BE2C (cell line): ENCODE results near the gene OR5K4.

ENCODE experiments used
- DNase-seq: peaks from one replicate; pipeline ENCODE4 v3.0.0-alpha.2; 2020
- H3K27me3 ChIP-seq: fragments of 250-450 bp; sonication (Bioruptor Pico); 2 replicates; pipeline ENCODE4 v1.5.1; 2020; ENCODE audit warnings: mild to moderate bottlenecking
- H3K36me3 ChIP-seq: fragments of 250-450 bp; sonication (Bioruptor Pico); 2 replicates; pipeline ENCODE4 v1.5.1; 2020; ENCODE audit warnings: mild to moderate bottlenecking
- H3K4me1 ChIP-seq: fragments of 250-450 bp; sonication (Bioruptor Pico); 2 replicates; pipeline ENCODE4 v1.5.1; 2020
- H3K4me3 ChIP-seq: 2 replicates; pipeline ENCODE4 v1.5.1; 2011; ENCODE audit warnings: low read depth, low read length
- H3K9me3 ChIP-seq: fragments of 250-450 bp; sonication (Bioruptor Pico); 2 replicates; pipeline ENCODE4 v1.5.1; 2020
- CTCF ChIP-seq: IDR thresholded peaks from 2 replicates; pipeline ENCODE4 v1.5.1; 2012; ENCODE audit warnings: mild to moderate bottlenecking, low read depth, low read length

OR5K4 gene

GRCh38 chr3:98341758-98342157, 11.9 kb upstream of the OR5K4 start:
- no peaks in the 10 kb centered on the region for H3K36me3 ChIP-seq
- no peaks in the 10 kb centered on the region for H3K9me3 ChIP-seq
- H3K27me3 ChIP-seq, result peaks cover 11% of the 10 kb centered on the region
- no peaks in the 10 kb centered on the region; the same call in 1 of the 2 replicates for H3K4me1 ChIP-seq
- H3K4me3 ChIP-seq, result no peak overlapping the region
- no peak for TF ChIP-seq CTCF
- DNase-seq, result no peak

- TF ChIP-seq CTCF, result peak; percentile 95
- peak; percentile 65 for DNase-seq
Observed at GRCh38 chr3:98343647-98344507, 9.8 kb upstream of the OR5K4 start.

GRCh38 chr3:98350082-98350481, 3.6 kb upstream of the OR5K4 start:
- no peak for TF ChIP-seq CTCF
- H3K9me3 ChIP-seq, result no peaks in the 10 kb centered on the region
- peaks cover 8% of the 10 kb centered on the region; the same call in 1 of the 2 replicates for H3K27me3 ChIP-seq
- DNase-seq, result no peak
- no peaks in the 10 kb centered on the region for H3K36me3 ChIP-seq
- H3K4me1 ChIP-seq, result no peaks in the 10 kb centered on the region
- no peak overlapping the region for H3K4me3 ChIP-seq

More at GRCh38 chr3:98343647-98344507, 9.8 kb upstream of the OR5K4 start:
- H3K27me3 ChIP-seq, result peaks cover 4% of the 10 kb centered on the region
- H3K9me3 ChIP-seq, result no peaks in the 10 kb centered on the region
- no peaks in the 10 kb centered on the region; the same call in 1 of the 2 replicates for H3K4me1 ChIP-seq
- H3K4me3 ChIP-seq, result no peak overlapping the region
- no peaks in the 10 kb centered on the region for H3K36me3 ChIP-seq

- peaks cover 5% of the 10 kb centered on the region; the same call in 1 of the 2 replicates for H3K27me3 ChIP-seq
- H3K9me3 ChIP-seq, result no peaks in the 10 kb centered on the region
- DNase-seq, result no peak
- TF ChIP-seq CTCF, result no peak
- no peak overlapping the region for H3K4me3 ChIP-seq
- H3K4me1 ChIP-seq, result no peaks in the 10 kb centered on the region
- H3K36me3 ChIP-seq, result no peaks in the 10 kb centered on the region
Observed at GRCh38 chr3:98359250-98359649, 5.6 kb downstream of the OR5K4 start.

- no peaks in the 10 kb centered on the region for H3K36me3 ChIP-seq
- no peak overlapping the region for H3K4me3 ChIP-seq
- H3K27me3 ChIP-seq, result peaks cover 5% of the 10 kb centered on the region; the same call in 1 of the 2 replicates
- no peaks in the 10 kb centered on the region for H3K9me3 ChIP-seq
- no peak for DNase-seq
- TF ChIP-seq CTCF, result no peak
- no peaks in the 10 kb centered on the region for H3K4me1 ChIP-seq
Observed at GRCh38 chr3:98359993-98360675, 6.5 kb downstream of the OR5K4 start.

GRCh38 chr3:98360681-98361080, 7.0 kb downstream of the OR5K4 start:
- no peak for TF ChIP-seq CTCF
- H3K4me1 ChIP-seq, result no peaks in the 10 kb centered on the region
- no peaks in the 10 kb centered on the region for H3K9me3 ChIP-seq
- no peak overlapping the region for H3K4me3 ChIP-seq
- H3K27me3 ChIP-seq, result peaks cover 5% of the 10 kb centered on the region; the same call in 1 of the 2 replicates
- no peak for DNase-seq
- H3K36me3 ChIP-seq, result no peaks in the 10 kb centered on the region
